IPS-15b (cell line): ENCODE results near the gene GNAO1.

Experiments
- H3K27me3 ChIP-seq: one replicate; pipeline ENCODE4 v1.6.1; 2013; ENCODE audit warnings: low read length; ENCODE audit not compliant: control insufficient read depth, insufficient read depth
- H3K36me3 ChIP-seq: one replicate; pipeline ENCODE4 v1.6.1; 2013; ENCODE audit warnings: low read length; ENCODE audit not compliant: control insufficient read depth, insufficient read depth
- H3K4me1 ChIP-seq: one replicate; pipeline ENCODE4 v1.6.1; 2013; ENCODE audit warnings: mild to moderate bottlenecking, low read length; ENCODE audit not compliant: control insufficient read depth, insufficient read depth
- H3K4me3 ChIP-seq: one replicate; pipeline ENCODE4 v1.5.1; 2013; ENCODE audit warnings: low read depth, low read length
- H3K9ac ChIP-seq: one replicate; pipeline ENCODE4 v1.6.1; 2013; ENCODE audit warnings: low read depth, mild to moderate bottlenecking, low read length
- H3K9me3 ChIP-seq: one replicate; pipeline ENCODE4 v1.6.1; 2013; ENCODE audit warnings: mild to moderate bottlenecking, low read length; ENCODE audit not compliant: control insufficient read depth, insufficient read depth

The GNAO1 gene

DNA sequence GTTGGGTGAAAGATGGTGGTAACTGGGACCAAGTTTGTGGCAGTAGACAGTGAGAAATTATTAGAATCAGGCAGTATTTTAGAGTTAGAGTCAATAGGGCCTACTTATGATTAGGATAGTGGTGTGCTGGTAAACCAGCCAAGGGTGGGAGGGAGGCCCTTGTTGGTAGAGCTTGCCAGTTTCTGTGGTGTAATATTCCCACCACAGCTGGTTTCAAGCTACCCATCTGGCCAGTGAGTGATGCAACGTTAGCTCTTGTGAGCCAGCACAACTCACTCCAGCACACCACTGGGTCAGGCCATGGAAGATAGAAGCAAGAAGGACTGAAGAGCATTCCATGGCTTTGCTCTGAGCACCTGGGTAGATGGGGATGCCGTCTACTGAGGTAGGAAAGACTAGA lies 34.9 kb downstream of the GNAO1 start:
- Histone ChIP-seq H3K27me3 (no peaks in the 10 kb centered on the region), H3K4me3 (no peak overlapping the region), H3K9me3 (no peaks in the 10 kb centered on the region), H3K36me3 (no peaks in the 10 kb centered on the region), H3K9ac (no peak overlapping the region), H3K4me1 (peaks cover 8% of the 10 kb centered on the region)

GRCh38 chr16:56226845-56227525 lies 35.7 kb downstream of the GNAO1 start:
- Histone ChIP-seq H3K9me3 (no peaks in the 10 kb centered on the region), H3K36me3 (no peaks in the 10 kb centered on the region), H3K4me3 (no peak overlapping the region), H3K9ac (no peak overlapping the region), H3K27me3 (no peaks in the 10 kb centered on the region), H3K4me1 (peaks cover 7% of the 10 kb centered on the region)

- Histone ChIP-seq H3K4me1 (peaks cover 5% of the 10 kb centered on the region), H3K27me3 (no peaks in the 10 kb centered on the region), H3K4me3 (no peak overlapping the region), H3K36me3 (no peaks in the 10 kb centered on the region), H3K9me3 (no peaks in the 10 kb centered on the region), H3K9ac (no peak overlapping the region)
Measured at GRCh38 chr16:56227936-56228335, 36.6 kb downstream of the GNAO1 start.

GRCh38 chr16:56228476-56228875 lies 37.2 kb downstream of the GNAO1 start:
- Histone ChIP-seq H3K9ac (no peak overlapping the region), H3K4me3 (no peak overlapping the region), H3K4me1 (peaks cover 5% of the 10 kb centered on the region), H3K27me3 (no peaks in the 10 kb centered on the region), H3K9me3 (no peaks in the 10 kb centered on the region), H3K36me3 (no peaks in the 10 kb centered on the region)

GRCh38 chr16:56233795-56234566 lies 42.7 kb downstream of the GNAO1 start:
- H3K4me3 ChIP-seq = no peak overlapping the region
- no peaks in the 10 kb centered on the region for H3K36me3 ChIP-seq
- H3K9me3 ChIP-seq = no peaks in the 10 kb centered on the region
- peaks cover 10% of the 10 kb centered on the region for H3K4me1 ChIP-seq
- no peak overlapping the region for H3K9ac ChIP-seq
- H3K27me3 ChIP-seq = no peaks in the 10 kb centered on the region

GRCh38 chr16:56234737-56235136 lies 43.4 kb downstream of the GNAO1 start:
- Histone ChIP-seq H3K9me3 (no peaks in the 10 kb centered on the region), H3K36me3 (no peaks in the 10 kb centered on the region), H3K4me1 (peaks cover 10% of the 10 kb centered on the region), H3K4me3 (no peak overlapping the region), H3K9ac (no peak overlapping the region), H3K27me3 (no peaks in the 10 kb centered on the region)

GRCh38 chr16:56237451-56237930 lies 46.2 kb downstream of the GNAO1 start:
- no peak overlapping the region for H3K4me3 ChIP-seq
- no peaks in the 10 kb centered on the region for H3K36me3 ChIP-seq
- H3K4me1 ChIP-seq = peaks cover 5% of the 10 kb centered on the region
- no peaks in the 10 kb centered on the region for H3K9me3 ChIP-seq
- H3K9ac ChIP-seq = no peak overlapping the region
- no peaks in the 10 kb centered on the region for H3K27me3 ChIP-seq

DNA sequence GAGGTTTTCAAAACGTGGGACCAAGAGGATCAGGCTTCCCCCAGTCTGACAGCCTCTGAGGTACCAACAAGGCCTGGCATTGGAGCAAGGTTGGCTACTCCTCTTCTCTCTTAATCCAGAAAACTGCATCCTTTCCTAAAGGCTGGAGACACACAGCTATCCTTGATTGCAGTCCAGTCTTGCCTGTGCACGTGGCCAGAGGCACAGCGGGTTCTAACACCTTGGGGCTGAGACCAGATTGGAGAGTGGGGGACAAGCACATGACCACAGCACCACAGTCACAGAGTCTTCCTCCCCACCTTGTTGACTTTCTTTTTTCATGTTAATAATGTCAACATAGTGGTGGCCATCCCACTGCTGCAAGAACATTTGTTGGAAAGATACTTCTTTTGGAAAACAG lies 46.9 kb downstream of the GNAO1 start:
- H3K36me3 ChIP-seq = no peaks in the 10 kb centered on the region
- peaks cover 4% of the 10 kb centered on the region for H3K4me1 ChIP-seq
- no peak overlapping the region for H3K9ac ChIP-seq
- H3K27me3 ChIP-seq = no peaks in the 10 kb centered on the region
- H3K9me3 ChIP-seq = no peaks in the 10 kb centered on the region
- H3K4me3 ChIP-seq = no peak overlapping the region

GRCh38 chr16:56241596-56241995 lies 50.3 kb downstream of the GNAO1 start:
- Histone ChIP-seq H3K9me3 (no peaks in the 10 kb centered on the region), H3K27me3 (no peaks in the 10 kb centered on the region), H3K4me3 (no peak overlapping the region), H3K36me3 (no peaks in the 10 kb centered on the region), H3K4me1 (peaks cover 7% of the 10 kb centered on the region), H3K9ac (no peak overlapping the region)

DNA sequence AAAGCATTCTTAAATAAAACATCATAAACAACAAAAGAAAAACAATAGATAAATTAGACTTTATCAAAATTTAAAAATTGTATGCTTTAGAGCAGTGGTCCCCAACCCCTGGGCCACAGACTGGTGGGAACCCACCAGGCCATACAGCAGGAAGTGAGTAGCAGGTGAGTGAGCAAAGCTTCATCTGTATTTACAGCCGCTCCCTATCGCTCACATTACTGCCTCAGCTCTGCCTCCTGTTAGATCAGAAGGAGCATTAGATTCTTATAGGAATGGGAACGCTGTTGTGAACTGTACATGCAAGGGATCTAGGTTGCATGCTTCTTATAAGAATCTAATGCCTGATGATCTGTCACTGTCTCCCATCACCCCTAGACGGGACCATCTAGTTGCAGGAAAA lies 51.5 kb downstream of the GNAO1 start:
- Histone ChIP-seq H3K4me1 (peaks cover 7% of the 10 kb centered on the region), H3K27me3 (no peaks in the 10 kb centered on the region), H3K36me3 (no peaks in the 10 kb centered on the region)

DNA sequence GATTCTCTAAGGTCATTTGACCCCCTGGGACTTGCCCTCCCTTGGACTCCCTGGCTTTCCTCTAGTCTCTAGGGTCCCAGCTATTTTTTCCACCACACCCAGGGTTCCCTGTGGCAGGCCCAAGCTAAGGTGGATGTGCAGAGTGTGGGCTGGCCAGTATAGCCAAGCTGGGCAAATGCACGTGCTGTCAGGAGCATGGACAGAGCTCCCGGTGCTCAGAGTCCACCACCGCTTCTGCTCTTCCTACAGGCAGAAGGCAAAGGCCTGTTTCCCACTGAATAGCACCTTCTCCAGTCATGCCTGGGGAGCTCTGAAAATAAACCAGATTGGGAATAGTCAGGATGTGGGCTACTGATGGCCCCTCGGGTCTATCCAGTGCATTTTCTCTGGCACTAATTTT lies 53.3 kb downstream of the GNAO1 start:
- H3K36me3 ChIP-seq = no peaks in the 10 kb centered on the region
- H3K4me3 ChIP-seq = no peak overlapping the region
- H3K9ac ChIP-seq = no peak overlapping the region
- H3K9me3 ChIP-seq = no peaks in the 10 kb centered on the region
- peaks cover 3% of the 10 kb centered on the region for H3K4me1 ChIP-seq
- H3K27me3 ChIP-seq = no peaks in the 10 kb centered on the region

More for the DNA sequence above, 51.5 kb downstream of the GNAO1 start:
- Histone ChIP-seq H3K4me3 (no peak overlapping the region), H3K9me3 (no peaks in the 10 kb centered on the region), H3K9ac (no peak overlapping the region)

DNA sequence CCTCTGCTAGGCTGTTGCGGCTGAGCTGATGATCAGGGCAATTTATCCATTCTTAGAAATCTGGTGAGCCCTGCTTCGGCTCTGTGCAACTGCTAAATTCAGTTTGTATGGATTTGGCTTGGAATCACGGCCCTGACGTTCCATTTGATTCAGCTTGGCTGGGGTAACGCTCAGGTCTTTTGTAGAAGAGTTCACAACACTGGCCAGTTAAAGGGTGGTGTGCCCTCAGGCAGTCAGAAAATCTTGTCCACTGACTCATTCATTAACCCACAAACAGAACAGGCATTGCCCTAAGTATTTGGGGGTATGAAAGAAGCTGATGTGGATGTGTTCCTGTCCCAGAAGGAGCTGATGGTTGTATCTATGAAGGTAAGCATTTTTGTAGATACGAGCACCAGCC lies 53.9 kb downstream of the GNAO1 start:
- Histone ChIP-seq H3K36me3 (no peaks in the 10 kb centered on the region), H3K9ac (no peak overlapping the region), H3K4me1 (peaks cover 3% of the 10 kb centered on the region), H3K4me3 (no peak overlapping the region), H3K9me3 (no peaks in the 10 kb centered on the region), H3K27me3 (no peaks in the 10 kb centered on the region)
